ENCODE measurements around the gene TTLL5.

DNA sequence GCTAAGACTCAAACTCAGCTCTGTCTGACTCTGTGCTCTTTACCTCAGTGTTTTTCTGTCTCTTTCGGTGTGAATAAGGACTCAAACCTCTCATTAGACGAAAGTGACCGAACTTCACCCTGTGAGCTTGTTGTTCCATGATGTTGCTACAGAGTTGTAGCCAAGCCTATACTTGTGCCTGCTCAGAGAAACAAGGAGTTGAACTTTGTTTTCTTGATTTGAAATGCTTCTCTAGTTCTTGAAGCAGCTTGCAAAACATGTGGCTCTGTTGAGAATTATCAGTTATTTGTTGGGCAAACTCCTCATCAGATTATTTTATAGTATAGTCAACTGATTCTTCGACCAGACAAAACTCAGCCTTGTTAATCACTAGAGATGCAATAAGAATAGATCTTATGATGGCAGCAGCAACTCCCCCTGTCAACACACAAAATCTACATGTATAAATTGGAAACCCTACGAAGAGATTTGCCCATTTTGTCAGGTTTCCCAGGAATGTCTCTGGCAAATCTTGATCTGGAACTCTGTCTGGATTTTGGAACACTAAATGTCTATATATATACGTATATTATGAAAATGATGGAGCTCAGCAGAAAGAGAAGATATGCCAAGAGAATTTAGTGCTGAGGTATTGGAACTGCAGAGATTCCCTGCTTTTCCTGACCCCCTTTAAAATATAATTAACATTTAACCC lies 146.8 kb downstream of the TTLL5 start:
- TF ChIP-seq, protein P1, sequence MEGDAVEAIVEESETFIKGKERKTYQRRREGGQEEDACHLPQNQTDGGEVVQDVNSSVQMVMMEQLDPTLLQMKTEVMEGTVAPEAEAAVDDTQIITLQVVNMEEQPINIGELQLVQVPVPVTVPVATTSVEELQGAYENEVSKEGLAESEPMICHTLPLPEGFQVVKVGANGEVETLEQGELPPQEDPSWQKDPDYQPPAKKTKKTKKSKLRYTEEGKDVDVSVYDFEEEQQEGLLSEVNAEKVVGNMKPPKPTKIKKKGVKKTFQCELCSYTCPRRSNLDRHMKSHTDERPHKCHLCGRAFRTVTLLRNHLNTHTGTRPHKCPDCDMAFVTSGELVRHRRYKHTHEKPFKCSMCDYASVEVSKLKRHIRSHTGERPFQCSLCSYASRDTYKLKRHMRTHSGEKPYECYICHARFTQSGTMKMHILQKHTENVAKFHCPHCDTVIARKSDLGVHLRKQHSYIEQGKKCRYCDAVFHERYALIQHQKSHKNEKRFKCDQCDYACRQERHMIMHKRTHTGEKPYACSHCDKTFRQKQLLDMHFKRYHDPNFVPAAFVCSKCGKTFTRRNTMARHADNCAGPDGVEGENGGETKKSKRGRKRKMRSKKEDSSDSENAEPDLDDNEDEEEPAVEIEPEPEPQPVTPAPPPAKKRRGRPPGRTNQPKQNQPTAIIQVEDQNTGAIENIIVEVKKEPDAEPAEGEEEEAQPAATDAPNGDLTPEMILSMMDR (IDR thresholded peaks at IDR 0.05), result no peak
- TF ChIP-seq POLR2A (IDR thresholded peaks at IDR 0.05), result no peak
